PC-9 (cell line): ENCODE results near the gene AOPEP.

Source experiments
- CTCF ChIP-seq: fragments of 200-600 bp; sonication (generic); conservative IDR thresholded peaks from 2 replicates; pipeline ENCODE4 v1.6.1; 2017; ENCODE audit warnings: mixed run types, antibody characterized with exemption, mild to moderate bottlenecking, moderate library complexity
- EZH2 ChIP-seq: fragments of 200-600 bp; sonication (generic); IDR thresholded peaks from 2 replicates; pipeline ENCODE4 v1.8.0; 2017; ENCODE audit warnings: antibody characterized with exemption, low read depth

- TF ChIP-seq CTCF (no peak), EZH2 (no peak)
Observed at GRCh38 chr9:95102001-95102433, 375.5 kb downstream of the AOPEP start.
